Cardiac septum (tissue), 1 donor: ENCODE measurements around the gene RBBP7. TPM values are rescaled to one million over a fixed set of nuclear protein-coding genes. Genes with fewer than 3 reads are reported as not detected.

Source experiments
- DNase-seq: peaks from one replicate; pipeline ENCODE4 v3.0.0-alpha.2; 2020; ENCODE audit warnings: low spot score
- intact Hi-C: fragments of 100-400 bp; cut with DNase I; formaldehyde crosslinking; loops from one replicate; pipeline ENCODE4 v1.14.0; 2022
- long read RNA-seq: library from polyadenylated mRNA; unstranded; transcript quantifications from one replicate; pipeline ENCODE4 v2.0.0, GENCODE V29; 2021
- total RNA-seq: library from RNA; stranded (reverse); fragmentation: NEBNext Ultra II Directional; extraction: Animal tissue kit (Norgen Biotek cat#: 25700); gene quantifications from one replicate; pipeline ENCODE4 v1.2.1, GENCODE V29; 2021
- donor health status: DM: no; HTN: no; CAD: no.

Gene RBBP7
- total RNA-seq = 117 TPM
- long read RNA-seq, transcript RBBP7-204 (12 exons, 1,904 nt) = minor isoform, 11 of 228 reads
- long read RNA-seq, transcript RBBP7-203 (12 exons, 2,333 nt) = major isoform, 193 of 228 reads
- long read RNA-seq, partial matches to known transcripts = 9 of 228 reads
- long read RNA-seq, other reads (novel, unspliced or antisense) = 12 of 228 reads

- peak; percentile 97 for DNase-seq
These were observed at the start of gene RBBP7 for GRCh38 chrX:16870095-16870861. Gene RBBP7 (minus strand): TSS chrX:16870362. CDS start chrX:16870053, 309 bp downstream.

DNA sequence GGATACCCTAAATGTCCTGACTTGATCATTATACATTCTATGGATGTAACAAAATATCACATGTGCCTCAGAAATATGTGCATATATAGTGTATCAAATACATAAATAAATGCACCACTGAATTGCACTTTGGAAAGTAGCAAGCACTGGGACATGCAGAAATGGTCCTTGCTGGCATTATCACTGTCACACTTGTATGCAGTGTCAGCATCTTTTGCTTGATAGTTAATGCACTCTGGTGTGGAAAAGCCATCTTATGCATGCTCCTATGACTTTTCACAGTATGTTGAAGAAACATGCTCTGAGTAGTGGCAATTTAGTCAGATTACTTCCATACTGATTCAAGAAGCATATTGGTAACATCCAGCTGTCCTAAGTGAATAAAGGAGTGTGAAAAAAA, 48.8 kb upstream of the RBBP7 start:
- no peak for DNase-seq
- intact Hi-C loops = no loop called here

More at GRCh38 chrX:16870095-16870861, at the start of gene RBBP7:
- intact Hi-C loops = loop anchor here (5.0 kb wide), 1 partner anchor 83 kb away; the partner anchor contains the start of gene TXLNG

- intact Hi-C loops = no loop called here
- no peak for DNase-seq
These were observed 47.0 kb upstream of the RBBP7 start for GRCh38 chrX:16917120-16917519.

- no peak for DNase-seq
- intact Hi-C loops = no loop called here
These were observed 46.4 kb upstream of the RBBP7 start for GRCh38 chrX:16916561-16916960.

GRCh38 chrX:16914058-16914457, 43.9 kb upstream of the RBBP7 start:
- intact Hi-C loops = no loop called here
- DNase-seq = no peak

DNA sequence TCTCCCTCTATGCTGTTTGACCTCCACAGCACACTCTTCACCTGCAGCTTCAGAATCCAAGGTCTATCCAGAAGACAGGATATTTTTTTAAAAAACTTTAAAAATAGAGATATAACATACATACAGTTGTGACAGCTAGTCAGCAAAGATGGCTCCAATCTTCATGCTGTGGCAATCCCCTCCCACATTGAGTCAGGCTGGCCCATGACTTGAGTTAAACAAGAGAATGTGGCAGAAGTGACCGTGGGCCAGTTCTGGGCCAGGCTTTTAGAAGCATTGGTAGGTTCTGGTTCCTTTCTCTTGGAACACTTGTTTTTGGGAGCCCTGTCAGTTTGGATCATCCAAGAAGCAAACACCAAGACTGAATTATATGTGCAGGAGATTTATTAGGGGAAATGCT, 40.2 kb upstream of the RBBP7 start:
- intact Hi-C loops = no loop called here
- no peak for DNase-seq

DNA sequence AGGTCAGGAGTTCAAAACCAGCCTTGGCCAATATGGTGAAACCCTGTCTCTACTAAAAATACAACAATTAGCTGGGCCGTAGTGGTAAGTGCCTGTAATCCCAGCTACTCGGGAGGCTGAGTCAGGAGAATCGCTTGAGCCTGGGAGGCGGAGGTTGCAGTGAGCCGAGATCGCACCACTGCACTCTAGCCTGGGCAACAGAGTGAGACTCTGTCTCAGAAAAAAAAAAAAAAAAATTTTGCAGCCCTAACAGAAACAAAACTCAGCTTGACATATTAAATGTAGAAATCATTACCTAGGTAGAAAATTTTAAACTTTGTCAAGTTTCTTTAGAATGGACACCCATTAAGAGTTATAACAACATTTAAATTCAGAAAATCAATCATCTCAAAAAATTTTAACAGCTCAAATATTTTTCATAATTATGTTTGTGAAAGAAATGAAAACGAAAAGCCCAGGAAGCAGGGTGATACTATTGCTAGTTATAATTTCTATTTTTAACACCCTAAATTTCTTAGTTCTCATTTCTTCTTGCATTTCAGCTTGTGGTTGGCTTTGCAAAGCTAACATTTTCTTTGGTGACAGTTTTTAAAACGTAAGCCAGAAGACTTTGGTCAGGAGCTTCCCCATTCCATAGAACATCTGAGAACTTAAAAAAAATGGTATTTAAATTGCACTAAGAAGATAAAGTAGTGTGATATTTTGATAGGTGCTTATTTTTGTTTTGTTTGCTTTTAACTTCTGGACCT, 33.3 kb upstream of the RBBP7 start:
- intact Hi-C loops = no loop called here
- no peak for DNase-seq

DNA sequence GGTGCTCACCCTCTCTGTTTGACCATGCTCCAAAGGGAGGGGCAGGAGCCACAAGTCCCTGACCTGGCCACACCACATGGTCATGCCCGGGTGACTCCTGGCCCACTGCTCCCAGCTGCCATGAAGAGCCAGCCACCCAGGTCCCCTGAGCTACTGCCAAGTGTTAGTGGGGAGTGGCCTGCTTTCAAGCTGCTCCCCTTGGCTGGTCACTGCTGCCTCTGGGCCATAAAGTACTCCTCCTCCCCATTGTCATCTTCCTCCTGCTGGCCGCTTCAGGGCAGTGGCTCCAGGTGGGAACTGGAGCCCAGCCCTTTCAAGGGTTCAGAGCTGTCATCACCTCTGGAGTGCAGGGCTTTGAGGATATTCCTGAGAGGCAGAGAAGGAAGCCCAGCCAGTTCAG, 27.3 kb upstream of the RBBP7 start:
- intact Hi-C loops = no loop called here
- no peak for DNase-seq

- peak; percentile 78 for DNase-seq
- intact Hi-C loops = no loop called here
These were observed 22.6 kb upstream of the RBBP7 start for GRCh38 chrX:16892504-16893362.

GRCh38 chrX:16885628-16886027, 15.5 kb upstream of the RBBP7 start:
- no peak for DNase-seq
- intact Hi-C loops = loop anchor here (5.0 kb wide), 1 partner anchor 162 kb away; no protein-coding TSS in a partner anchor

- DNase-seq = no peak
- intact Hi-C loops = loop anchor here (2.0 kb wide), 1 partner anchor 45 kb away; no protein-coding TSS in a partner anchor
These were observed 13.3 kb upstream of the RBBP7 start for GRCh38 chrX:16883487-16883804.

GRCh38 chrX:16882702-16883486, 12.7 kb upstream of the RBBP7 start:
- intact Hi-C loops = loop anchor here (2.0 kb wide), 1 partner anchor 44 kb away; no protein-coding TSS in a partner anchor
- DNase-seq = no peak

DNA sequence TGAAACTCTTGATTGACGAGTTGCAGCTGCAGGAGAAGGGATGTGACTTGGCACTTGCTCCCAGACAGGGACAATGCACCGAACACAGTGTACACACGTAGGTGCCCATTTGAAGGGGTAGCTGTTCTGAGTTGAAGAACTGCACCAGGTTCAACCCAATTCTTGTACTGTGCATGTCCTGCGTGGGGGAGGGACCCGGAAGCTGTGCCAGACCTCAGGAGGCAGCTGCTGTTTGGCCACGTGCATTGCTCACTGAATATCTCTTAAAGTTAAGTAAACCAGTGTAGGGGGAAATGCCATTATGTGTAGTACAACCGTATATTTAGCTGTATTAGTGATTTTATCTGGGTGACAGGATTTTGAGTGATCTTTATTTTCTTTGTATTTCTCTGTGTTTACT, 12.0 kb upstream of the RBBP7 start:
- intact Hi-C loops = loop anchor here (2.0 kb wide), 1 partner anchor 43 kb away; no protein-coding TSS in a partner anchor
- DNase-seq = no peak

- intact Hi-C loops = no loop called here
- no peak for DNase-seq
These were observed 6.5 kb upstream of the RBBP7 start for GRCh38 chrX:16876696-16877095.

DNA sequence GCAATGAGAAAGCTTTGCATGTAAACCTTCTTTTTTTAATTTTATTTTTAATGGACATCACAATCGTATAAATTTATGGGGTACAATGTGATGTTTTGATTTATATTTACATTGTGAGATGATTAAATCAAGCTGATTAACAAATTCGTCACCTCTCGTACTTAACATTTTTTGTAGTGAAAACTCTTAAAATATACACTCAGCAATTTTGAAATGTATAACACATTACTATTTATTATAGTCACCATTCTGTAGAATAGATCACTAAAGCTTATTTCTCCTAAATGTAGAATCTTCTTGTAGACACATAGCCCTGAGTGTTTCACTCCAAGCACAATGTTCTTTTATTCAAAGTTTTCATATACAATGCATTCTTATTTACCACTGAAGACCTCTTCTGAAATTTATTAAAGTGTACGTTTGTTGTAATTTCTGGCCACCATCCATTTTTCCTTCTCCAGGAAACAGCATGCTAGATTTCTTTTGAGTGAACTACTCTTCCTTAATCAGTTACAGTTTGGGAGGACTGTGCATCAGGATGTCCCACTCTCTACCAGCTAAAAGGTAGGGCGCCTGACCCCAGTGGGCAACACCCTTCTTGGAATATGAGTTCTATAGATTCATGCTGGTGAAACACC, 4.4 kb upstream of the RBBP7 start:
- no peak for DNase-seq
- intact Hi-C loops = loop anchor here (5.0 kb wide), 1 partner anchor 87 kb away; the partner anchor contains the start of gene TXLNG

GRCh38 chrX:16873106-16873505, 2.9 kb upstream of the RBBP7 start:
- no peak for DNase-seq
- intact Hi-C loops = loop anchor here (5.0 kb wide), 1 partner anchor 86 kb away; the partner anchor contains the start of gene TXLNG

DNA sequence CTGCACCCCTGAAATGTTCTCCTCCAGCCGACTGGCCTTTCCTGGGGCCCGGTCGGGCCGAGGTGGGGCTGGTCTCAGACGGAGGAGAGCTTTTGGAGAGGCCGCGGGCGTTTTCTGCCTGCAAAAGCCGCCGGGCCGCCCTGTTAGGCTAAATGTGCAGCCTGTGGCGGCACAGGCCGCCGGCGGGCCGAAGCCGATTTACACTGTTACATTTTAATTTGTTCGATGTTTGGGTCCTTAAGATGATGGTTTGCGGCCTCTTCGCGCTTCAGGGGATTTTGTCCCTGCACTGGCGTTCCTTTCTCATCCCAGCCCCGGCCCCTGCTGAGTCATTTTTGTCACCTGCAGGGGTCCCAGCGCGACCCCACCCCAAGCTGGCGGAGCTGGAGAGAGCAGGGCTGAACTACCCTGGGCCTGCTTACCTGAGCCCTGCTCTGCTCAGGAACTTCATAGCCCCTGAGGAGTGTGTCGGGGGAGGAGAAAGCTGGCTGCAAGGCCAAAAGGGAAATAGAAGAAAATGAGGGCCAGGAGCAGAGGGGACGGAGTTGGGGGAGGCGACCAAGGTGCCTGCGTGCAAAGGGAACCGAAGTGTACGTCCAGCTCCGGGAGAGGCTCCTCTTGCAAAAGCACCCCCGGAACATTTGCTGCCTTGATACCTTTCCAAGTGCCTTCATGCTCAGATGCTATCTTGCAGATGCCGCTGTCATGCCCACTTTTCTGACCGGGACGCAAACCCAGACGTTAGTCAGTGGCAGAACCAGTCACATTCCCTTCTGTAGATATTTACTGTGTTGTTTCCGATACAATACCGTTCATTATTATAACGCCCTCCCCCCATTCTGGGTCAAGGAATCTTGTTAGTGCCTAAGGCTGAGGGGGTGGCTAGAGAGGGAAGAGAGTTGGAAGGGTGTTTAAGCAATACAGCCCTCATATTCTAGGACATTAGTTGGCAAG, 977 bp upstream of the RBBP7 start:
- DNase-seq = no peak
- intact Hi-C loops = loop anchor here (5.0 kb wide), 1 partner anchor 84 kb away; the partner anchor contains the start of gene TXLNG
